ENCODE results near the gene GPC5.

Gene GPC5

DNA sequence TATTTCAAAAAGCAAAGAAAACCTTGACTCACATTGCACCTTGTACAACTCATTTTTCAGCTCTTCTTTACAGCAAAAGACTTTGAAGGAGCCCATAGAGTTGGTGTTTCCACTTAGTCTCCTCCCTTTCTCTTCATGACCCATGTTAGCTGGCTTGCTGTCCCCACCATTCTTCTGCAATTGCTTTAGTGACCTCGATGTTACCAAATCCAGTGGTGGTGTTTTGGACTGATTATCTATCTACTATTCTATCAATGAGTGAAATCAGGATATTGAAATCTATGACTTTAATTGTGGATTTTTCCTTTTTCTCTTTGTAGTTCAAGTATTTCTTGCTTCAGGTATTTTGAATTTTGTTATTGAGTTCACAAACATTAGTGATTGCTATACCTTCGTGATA, 197.3 kb downstream of the GPC5 start:
- no CpG with 5 or more reads among the region's 2 CpGs for WGBS
- Histone ChIP-seq H3K27me3 (ENCODE audit: insufficient read depth, low read length) (no peaks in the 10 kb centered on the region), H3K27ac (ENCODE audit: low read depth, low read length) (no peak overlapping the region), H3K9me3 (ENCODE audit: insufficient read depth, low read depth, low read length) (no peaks in the 10 kb centered on the region), H3K36me3 (ENCODE audit: insufficient read depth, low read length) (no peaks in the 10 kb centered on the region), H3K4me3 (ENCODE audit: low read length) (no peak overlapping the region), H3K9ac (ENCODE audit: low read depth, low read length) (no peak overlapping the region), H3K4me1 (ENCODE audit: insufficient read depth, low read length) (no peaks in the 10 kb centered on the region)

- no peak overlapping the region for H3K9ac ChIP-seq (ENCODE audit: low read depth, low read length)
- H3K36me3 ChIP-seq (ENCODE audit: insufficient read depth, low read length): no peaks in the 10 kb centered on the region
- no peak overlapping the region for H3K4me3 ChIP-seq (ENCODE audit: low read length)
- H3K9me3 ChIP-seq (ENCODE audit: insufficient read depth, low read depth, low read length): no peaks in the 10 kb centered on the region
- no peaks in the 10 kb centered on the region for H3K27me3 ChIP-seq (ENCODE audit: insufficient read depth, low read length)
- WGBS: 96% methylated on average over 2 of the region's 2 CpGs
- H3K4me1 ChIP-seq (ENCODE audit: insufficient read depth, low read length): no peaks in the 10 kb centered on the region
- no peak overlapping the region for H3K27ac ChIP-seq (ENCODE audit: low read depth, low read length)
Observed at GRCh38 chr13:91596842-91597241, 198.4 kb downstream of the GPC5 start.

DNA sequence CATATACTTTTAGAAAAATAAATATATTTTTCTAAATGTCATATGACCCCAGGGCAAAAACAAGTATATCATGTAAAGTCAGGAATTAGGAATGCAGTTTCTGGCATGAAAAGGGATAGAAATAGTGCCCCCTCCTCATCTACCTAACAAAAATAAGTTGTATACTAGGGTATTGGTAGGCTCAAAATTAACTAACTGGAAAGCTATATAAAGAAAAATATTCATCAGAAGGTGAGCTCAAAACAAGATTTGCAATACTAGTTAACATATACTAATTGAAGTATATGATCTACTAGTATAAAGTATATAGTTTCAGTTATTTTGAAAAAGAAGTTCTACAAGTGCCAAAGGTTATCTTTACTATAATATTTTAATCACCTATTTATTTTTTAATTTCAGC, 200.2 kb downstream of the GPC5 start:
- H3K4me1 ChIP-seq (ENCODE audit: insufficient read depth, low read length): no peaks in the 10 kb centered on the region
- no peaks in the 10 kb centered on the region for H3K27me3 ChIP-seq (ENCODE audit: insufficient read depth, low read length)
- H3K4me3 ChIP-seq (ENCODE audit: low read length): no peak overlapping the region
- H3K36me3 ChIP-seq (ENCODE audit: insufficient read depth, low read length): no peaks in the 10 kb centered on the region
- no peak overlapping the region for H3K27ac ChIP-seq (ENCODE audit: low read depth, low read length)
- no peaks in the 10 kb centered on the region for H3K9me3 ChIP-seq (ENCODE audit: insufficient read depth, low read depth, low read length)
- H3K9ac ChIP-seq (ENCODE audit: low read depth, low read length): no peak overlapping the region

DNA sequence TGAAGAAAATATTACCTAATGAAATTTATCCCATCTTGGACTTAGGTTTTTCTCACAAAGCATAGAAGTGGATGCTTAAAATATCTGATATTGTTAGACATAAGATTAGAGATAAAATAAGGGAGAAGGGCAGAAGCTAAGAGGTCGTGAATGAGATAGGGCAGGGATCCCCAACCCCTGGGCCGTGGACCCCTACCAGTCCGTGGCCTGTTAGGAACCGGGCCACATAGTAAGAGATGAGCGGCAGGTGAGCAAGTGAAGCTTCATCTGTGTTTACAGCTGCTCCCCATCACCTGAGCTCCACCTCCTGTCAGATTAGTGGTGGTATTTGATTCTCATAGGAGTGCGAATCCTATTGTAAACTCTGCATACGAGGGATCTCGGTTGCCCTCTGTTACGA, 202.9 kb downstream of the GPC5 start:
- Histone ChIP-seq H3K27me3 (ENCODE audit: insufficient read depth, low read length) (no peaks in the 10 kb centered on the region), H3K27ac (ENCODE audit: low read depth, low read length) (no peak overlapping the region), H3K36me3 (ENCODE audit: insufficient read depth, low read length) (no peaks in the 10 kb centered on the region), H3K4me1 (ENCODE audit: insufficient read depth, low read length) (no peaks in the 10 kb centered on the region), H3K9me3 (ENCODE audit: insufficient read depth, low read depth, low read length) (no peaks in the 10 kb centered on the region), H3K9ac (ENCODE audit: low read depth, low read length) (no peak overlapping the region), H3K4me3 (ENCODE audit: low read length) (no peak overlapping the region)
- WGBS: 93% methylated on average over 9 of the region's 9 CpGs

DNA sequence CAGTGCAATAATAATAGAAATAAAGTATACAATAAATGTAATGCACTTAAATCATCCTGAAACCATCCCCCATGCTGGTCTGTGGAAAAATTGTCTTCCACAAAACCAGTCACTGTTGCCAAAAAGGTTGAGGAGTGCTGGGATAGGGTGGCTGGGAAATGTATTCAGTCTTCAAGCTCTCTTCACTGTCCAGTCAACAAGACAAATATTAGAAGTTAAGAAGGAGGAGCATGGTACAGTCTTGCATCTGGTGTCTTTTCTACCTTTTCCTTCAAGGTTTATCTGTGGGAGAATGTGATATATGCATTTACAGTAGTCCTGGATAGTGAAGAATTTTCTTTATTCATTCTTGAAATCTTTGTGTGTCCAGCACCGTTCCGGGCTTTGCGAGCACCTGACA, 203.4 kb downstream of the GPC5 start:
- Histone ChIP-seq H3K4me1 (ENCODE audit: insufficient read depth, low read length) (no peaks in the 10 kb centered on the region), H3K27me3 (ENCODE audit: insufficient read depth, low read length) (no peaks in the 10 kb centered on the region), H3K9ac (ENCODE audit: low read depth, low read length) (no peak overlapping the region), H3K27ac (ENCODE audit: low read depth, low read length) (no peak overlapping the region), H3K4me3 (ENCODE audit: low read length) (no peak overlapping the region), H3K9me3 (ENCODE audit: insufficient read depth, low read depth, low read length) (no peaks in the 10 kb centered on the region), H3K36me3 (ENCODE audit: insufficient read depth, low read length) (no peaks in the 10 kb centered on the region)
- 96% methylated on average over 3 of the region's 3 CpGs for WGBS

GRCh38 chr13:91609353-91609752, 210.9 kb downstream of the GPC5 start:
- no peak overlapping the region for H3K9ac ChIP-seq (ENCODE audit: low read depth, low read length)
- 90% methylated on average over 3 of the region's 3 CpGs for WGBS
- no peak overlapping the region for H3K27ac ChIP-seq (ENCODE audit: low read depth, low read length)

DNA sequence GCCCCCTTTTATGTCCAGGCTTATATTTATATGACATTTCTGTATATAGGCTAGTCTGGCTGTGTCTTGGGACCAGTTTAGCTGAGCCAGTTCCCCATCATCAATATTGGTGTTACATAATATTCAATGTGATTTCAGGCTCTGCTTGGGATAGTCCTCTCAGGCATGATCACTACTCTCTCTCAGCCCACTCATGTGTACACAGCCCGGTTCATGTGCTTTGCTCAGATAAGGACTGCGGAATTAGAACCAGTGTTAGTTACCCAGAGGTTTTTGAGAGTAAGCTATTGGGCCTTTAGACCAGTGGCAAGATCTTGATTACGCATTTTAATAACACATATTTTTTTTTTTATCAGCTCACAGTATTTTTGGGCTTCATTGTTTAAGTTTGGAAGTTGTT, 219.9 kb downstream of the GPC5 start:
- WGBS: 97% methylated on average over 2 of the region's 3 CpGs
- Histone ChIP-seq H3K27me3 (ENCODE audit: insufficient read depth, low read length) (no peaks in the 10 kb centered on the region), H3K27ac (ENCODE audit: low read depth, low read length) (no peak overlapping the region), H3K36me3 (ENCODE audit: insufficient read depth, low read length) (no peaks in the 10 kb centered on the region), H3K9me3 (ENCODE audit: insufficient read depth, low read depth, low read length) (no peaks in the 10 kb centered on the region), H3K4me3 (ENCODE audit: low read length) (no peak overlapping the region), H3K9ac (ENCODE audit: low read depth, low read length) (no peak overlapping the region), H3K4me1 (ENCODE audit: insufficient read depth, low read length) (no peaks in the 10 kb centered on the region)

More at GRCh38 chr13:91609353-91609752, 210.9 kb downstream of the GPC5 start:
- H3K4me1 ChIP-seq (ENCODE audit: insufficient read depth, low read length): no peaks in the 10 kb centered on the region
- no peaks in the 10 kb centered on the region for H3K36me3 ChIP-seq (ENCODE audit: insufficient read depth, low read length)
- no peaks in the 10 kb centered on the region for H3K27me3 ChIP-seq (ENCODE audit: insufficient read depth, low read length)
- no peaks in the 10 kb centered on the region for H3K9me3 ChIP-seq (ENCODE audit: insufficient read depth, low read depth, low read length)
- no peak overlapping the region for H3K4me3 ChIP-seq (ENCODE audit: low read length)

GRCh38 chr13:91620670-91621141, 222.3 kb downstream of the GPC5 start:
- no peak overlapping the region for H3K4me3 ChIP-seq (ENCODE audit: low read length)
- WGBS: 90% methylated on average over 2 of the region's 2 CpGs
- no peaks in the 10 kb centered on the region for H3K27me3 ChIP-seq (ENCODE audit: insufficient read depth, low read length)
- H3K4me1 ChIP-seq (ENCODE audit: insufficient read depth, low read length): no peaks in the 10 kb centered on the region
- no peaks in the 10 kb centered on the region for H3K36me3 ChIP-seq (ENCODE audit: insufficient read depth, low read length)
- no peak overlapping the region for H3K9ac ChIP-seq (ENCODE audit: low read depth, low read length)
- H3K27ac ChIP-seq (ENCODE audit: low read depth, low read length): no peak overlapping the region
- H3K9me3 ChIP-seq (ENCODE audit: insufficient read depth, low read depth, low read length): no peaks in the 10 kb centered on the region

DNA sequence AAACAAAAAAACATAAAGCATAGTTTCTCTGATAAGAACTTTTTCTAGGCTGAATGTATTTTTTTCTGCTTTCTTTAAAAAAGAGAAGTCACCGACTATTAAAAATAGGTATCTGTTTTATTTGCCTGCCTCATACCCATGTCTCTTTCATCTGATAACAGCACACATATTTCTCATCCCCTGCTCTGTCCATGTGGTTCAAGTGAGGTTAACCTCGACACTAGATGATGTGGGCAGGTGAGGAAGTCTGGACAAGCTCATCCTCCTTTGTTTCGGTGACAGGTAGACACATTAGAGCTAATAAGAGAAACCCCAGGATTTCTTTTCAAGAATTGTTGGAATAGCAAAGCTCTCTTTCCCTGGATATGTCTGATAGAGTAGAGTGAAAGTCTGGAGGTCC, 222.7 kb downstream of the GPC5 start:
- Histone ChIP-seq H3K27me3 (ENCODE audit: insufficient read depth, low read length) (no peaks in the 10 kb centered on the region), H3K4me3 (ENCODE audit: low read length) (no peak overlapping the region), H3K27ac (ENCODE audit: low read depth, low read length) (no peak overlapping the region), H3K36me3 (ENCODE audit: insufficient read depth, low read length) (no peaks in the 10 kb centered on the region), H3K9ac (ENCODE audit: low read depth, low read length) (no peak overlapping the region), H3K9me3 (ENCODE audit: insufficient read depth, low read depth, low read length) (no peaks in the 10 kb centered on the region), H3K4me1 (ENCODE audit: insufficient read depth, low read length) (no peaks in the 10 kb centered on the region)
- WGBS: 91% methylated on average over 2 of the region's 3 CpGs

DNA sequence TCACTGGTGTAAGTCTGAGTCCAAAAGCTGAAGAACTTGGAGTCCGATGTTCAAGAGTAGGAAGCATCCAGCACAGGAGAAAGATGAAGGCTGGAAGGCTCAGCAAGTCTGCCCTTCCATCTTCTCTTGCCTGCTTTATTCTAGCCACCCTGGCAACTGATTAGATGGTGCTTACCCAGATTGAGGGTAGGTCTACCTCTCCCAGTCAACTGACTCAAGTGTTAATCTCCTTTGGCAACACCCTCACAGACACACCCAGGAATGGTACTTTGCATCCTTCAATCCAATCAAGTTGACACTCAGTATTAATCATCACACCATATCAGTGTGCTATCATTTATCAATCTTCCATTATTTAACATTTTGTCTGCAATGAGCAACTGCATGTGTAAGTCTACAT, 223.5 kb downstream of the GPC5 start:
- H3K27me3 ChIP-seq (ENCODE audit: insufficient read depth, low read length): no peaks in the 10 kb centered on the region
- H3K9me3 ChIP-seq (ENCODE audit: insufficient read depth, low read depth, low read length): no peaks in the 10 kb centered on the region
- no peak overlapping the region for H3K4me3 ChIP-seq (ENCODE audit: low read length)
- no peaks in the 10 kb centered on the region for H3K36me3 ChIP-seq (ENCODE audit: insufficient read depth, low read length)
- H3K27ac ChIP-seq (ENCODE audit: low read depth, low read length): no peak overlapping the region
- 97% methylated on average over 1 of the region's 1 CpG for WGBS
- no peaks in the 10 kb centered on the region for H3K4me1 ChIP-seq (ENCODE audit: insufficient read depth, low read length)
- H3K9ac ChIP-seq (ENCODE audit: low read depth, low read length): no peak overlapping the region

GRCh38 chr13:91622778-91623550, 224.5 kb downstream of the GPC5 start:
- Histone ChIP-seq H3K9me3 (ENCODE audit: insufficient read depth, low read depth, low read length) (no peaks in the 10 kb centered on the region), H3K4me1 (ENCODE audit: insufficient read depth, low read length) (no peaks in the 10 kb centered on the region), H3K4me3 (ENCODE audit: low read length) (no peak overlapping the region), H3K9ac (ENCODE audit: low read depth, low read length) (no peak overlapping the region), H3K27me3 (ENCODE audit: insufficient read depth, low read length) (no peaks in the 10 kb centered on the region), H3K36me3 (ENCODE audit: insufficient read depth, low read length) (no peaks in the 10 kb centered on the region), H3K27ac (ENCODE audit: low read depth, low read length) (no peak overlapping the region)
- WGBS: 64% methylated on average over 3 of the region's 3 CpGs

Measured in HUES64 (cell line).